HG02610 (cell line): ENCODE data around the gene PYGO2.

Experiments
- ATAC-seq: cut with Tn5 transposase; IDR thresholded peaks from one replicate; pipeline ENCODE4 v1.9.1; 2021; ENCODE audit warnings: mild to moderate bottlenecking, moderate library complexity; ENCODE audit not compliant: unreplicated experiment

Gene PYGO2

GRCh38 chr1:154944401-154945159 lies 17.0 kb downstream of the PYGO2 start:
- ATAC-seq: no peak

- no peak for ATAC-seq
These were observed 17.8 kb downstream of the PYGO2 start for GRCh38 chr1:154943649-154944400.

- ATAC-seq: no peak
These were observed 20.1 kb downstream of the PYGO2 start for GRCh38 chr1:154941333-154942013.

- ATAC-seq: no peak
These were observed 20.9 kb downstream of the PYGO2 start for GRCh38 chr1:154940651-154941194.

GRCh38 chr1:154940213-154940560 lies 21.4 kb downstream of the PYGO2 start:
- no peak for ATAC-seq

- no peak for ATAC-seq
These were observed 22.8 kb downstream of the PYGO2 start for GRCh38 chr1:154938604-154939399.

- no peak for ATAC-seq
These were observed 23.6 kb downstream of the PYGO2 start for GRCh38 chr1:154937988-154938386.

GRCh38 chr1:154937085-154937987 lies 24.2 kb downstream of the PYGO2 start:
- ATAC-seq: peak; percentile 57

GRCh38 chr1:154936555-154937084 lies 25.0 kb downstream of the PYGO2 start, which contains the start of gene PMVK:
Gene PMVK (minus strand): TSS chr1:154936719. CDS start chr1:154936685, 34 bp downstream.
- ATAC-seq: peak; percentile 66

GRCh38 chr1:154935749-154936554 lies 25.6 kb downstream of the PYGO2 start:
- no peak for ATAC-seq

GRCh38 chr1:154934358-154934948 lies 27.1 kb downstream of the PYGO2 start:
- ATAC-seq: no peak

GRCh38 chr1:154931940-154932487 lies 29.6 kb downstream of the PYGO2 start:
- ATAC-seq: no peak

GRCh38 chr1:154926201-154926600 lies 35.4 kb downstream of the PYGO2 start:
- ATAC-seq: no peak

- ATAC-seq: no peak
These were observed 36.0 kb downstream of the PYGO2 start for GRCh38 chr1:154925335-154926170.

- no peak for ATAC-seq
These were observed 37.9 kb downstream of the PYGO2 start for GRCh38 chr1:154923695-154924094.

GRCh38 chr1:154913273-154913672 lies 48.3 kb downstream of the PYGO2 start:
- no peak for ATAC-seq

GRCh38 chr1:154912755-154913154 lies 48.8 kb downstream of the PYGO2 start:
- ATAC-seq: no peak
